Left renal cortex interstitium (tissue), 4 donors: ENCODE measurements around the gene HOXB1. TPM values are rescaled to one million over a fixed set of nuclear protein-coding genes. Genes with fewer than 3 reads are reported as not detected.
A peak's percentile ranks its signal among the peaks of the same experiment; 100 is the strongest.

Experiments
- DNase-seq, 4 donors: peaks; one replicate each; pipeline ENCODE4 v3.0.0-alpha.2; 2013; ENCODE audit warnings: low read depth in 4 of 4, low spot score in 2 of 4, missing footprints in 1 of 4
- polyA plus RNA-seq, 4 donors: library from polyadenylated mRNA; unstranded; fragments of 120-200 nt; gene quantifications; one replicate each; pipeline ENCODE4 v1.2.1, GENCODE V29; 2013; ENCODE audit not compliant: insufficient read length in 4 of 4

HOXB1 gene
- under 1 TPM; 0.17 to 0.58 (median 0.40) TPM for polyA plus RNA-seq

DNA sequence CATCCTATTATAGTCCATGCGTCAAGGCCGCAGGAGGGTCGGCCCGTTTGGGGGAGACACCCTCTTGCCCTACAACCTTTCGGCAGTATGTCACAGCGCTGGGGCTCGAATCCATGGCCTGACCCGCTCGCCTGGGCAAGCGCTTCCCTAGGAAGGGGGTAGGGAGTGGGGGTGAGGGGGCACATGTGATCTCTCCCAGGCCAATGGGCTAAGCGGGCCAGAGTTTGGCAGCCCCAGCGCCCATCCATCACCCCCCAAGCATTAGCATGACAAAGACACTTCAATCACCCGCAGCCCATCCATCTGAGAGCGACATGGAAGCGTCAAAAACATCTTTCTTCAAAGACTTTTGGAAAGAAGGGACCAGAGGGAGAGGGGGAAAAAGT is at the start of gene HOXB1:
HOXB1 (minus strand) TSS at position 125 of the 386 bp plus-strand sequence; CDS start at position 18, 107 bp downstream.
- no peak for DNase-seq

DNA sequence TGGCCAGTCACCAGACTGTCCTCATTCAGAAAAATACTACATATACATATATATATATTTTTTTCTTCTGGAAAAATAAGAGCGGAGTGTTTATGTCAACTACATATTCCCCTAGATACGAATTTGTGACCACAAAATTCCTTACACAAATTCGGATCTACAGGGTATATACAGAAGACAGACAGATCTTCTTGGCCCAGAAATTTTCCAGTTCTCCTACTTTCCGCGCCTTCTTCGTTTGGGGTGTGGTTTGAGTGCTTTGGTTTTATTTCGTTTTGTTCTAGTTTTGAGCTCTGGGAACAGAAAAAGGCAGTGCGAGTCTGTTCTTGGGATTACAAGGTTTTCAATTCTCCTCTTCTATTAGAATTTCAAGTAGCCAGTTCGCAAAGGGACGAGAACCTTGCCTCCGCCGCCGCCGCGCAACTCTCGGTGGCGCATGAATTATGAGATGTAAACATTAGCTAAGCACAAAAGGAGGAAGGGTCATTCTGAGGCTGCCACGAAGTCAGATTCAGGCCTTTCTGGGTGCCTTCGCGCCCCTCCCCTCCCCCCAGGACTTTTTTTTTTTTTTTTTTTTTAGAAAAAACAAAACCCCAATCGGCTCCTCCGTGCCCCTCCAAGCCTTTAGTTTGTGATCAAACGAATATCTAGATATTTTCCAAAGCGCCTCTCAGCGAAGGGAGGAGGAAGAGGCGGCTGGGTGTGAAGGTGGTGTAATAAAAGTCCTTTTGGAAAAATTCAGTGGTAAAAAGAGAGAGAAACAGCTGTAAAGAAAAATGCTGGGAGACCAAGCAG is 49.1 kb upstream of the HOXB1 start:
- no peak for DNase-seq

DNA sequence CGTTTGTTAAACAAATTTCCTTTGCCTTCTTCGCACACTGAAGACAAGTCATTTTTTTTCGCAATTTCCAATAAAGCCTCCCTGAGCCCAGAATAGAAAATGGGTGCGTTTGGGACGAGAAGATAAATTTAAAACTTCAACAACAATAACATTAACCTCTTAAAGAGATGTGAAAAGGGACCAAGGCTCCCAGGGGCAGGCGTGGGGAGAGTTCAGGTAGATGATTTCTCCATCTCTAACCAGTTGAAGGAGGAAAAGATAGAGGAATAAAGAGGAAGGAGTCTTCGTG is 48.6 kb upstream of the HOXB1 start:
- DNase-seq: no peak

DNA sequence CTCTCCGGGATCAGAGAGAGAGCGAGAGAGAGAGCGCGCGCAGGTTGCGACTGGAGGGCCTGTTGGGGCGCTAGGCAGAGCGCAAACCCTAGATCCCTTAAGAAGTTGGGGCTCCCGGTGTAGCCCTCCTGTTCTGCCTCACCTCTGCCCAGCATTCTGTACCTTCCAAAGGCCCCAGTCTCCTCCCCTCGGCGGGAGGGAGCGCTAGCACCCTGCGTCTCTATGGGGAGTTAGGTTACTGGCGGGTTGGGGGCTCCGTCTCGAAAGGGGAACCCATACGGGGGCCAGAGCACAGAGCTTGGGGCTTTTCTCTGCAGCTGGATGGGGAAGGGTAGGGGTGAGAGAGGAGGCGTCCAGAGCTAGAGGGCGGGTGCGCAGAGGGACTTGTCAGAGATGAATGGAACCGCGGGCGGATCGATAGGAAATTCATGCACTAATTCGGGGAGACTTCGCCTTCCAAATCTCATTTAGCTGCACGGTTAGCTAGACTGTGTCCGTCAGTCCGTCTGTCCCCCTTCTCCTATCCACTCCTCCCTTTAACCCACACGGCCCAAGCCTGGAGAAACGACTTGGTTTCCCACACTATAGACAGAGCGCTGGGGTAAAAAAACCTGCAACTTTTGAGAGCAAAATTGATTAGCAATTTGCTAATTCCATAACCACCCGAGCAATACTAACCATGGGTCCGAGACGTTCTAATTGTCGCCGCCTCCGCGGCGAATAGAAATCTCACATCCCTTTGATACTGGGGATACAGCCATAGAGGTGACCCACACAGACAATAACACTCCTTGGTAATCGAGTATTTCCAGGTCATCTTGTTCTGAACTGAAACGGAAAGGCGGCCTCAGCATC is 48.0 kb upstream of the HOXB1 start:
- no peak for DNase-seq

DNA sequence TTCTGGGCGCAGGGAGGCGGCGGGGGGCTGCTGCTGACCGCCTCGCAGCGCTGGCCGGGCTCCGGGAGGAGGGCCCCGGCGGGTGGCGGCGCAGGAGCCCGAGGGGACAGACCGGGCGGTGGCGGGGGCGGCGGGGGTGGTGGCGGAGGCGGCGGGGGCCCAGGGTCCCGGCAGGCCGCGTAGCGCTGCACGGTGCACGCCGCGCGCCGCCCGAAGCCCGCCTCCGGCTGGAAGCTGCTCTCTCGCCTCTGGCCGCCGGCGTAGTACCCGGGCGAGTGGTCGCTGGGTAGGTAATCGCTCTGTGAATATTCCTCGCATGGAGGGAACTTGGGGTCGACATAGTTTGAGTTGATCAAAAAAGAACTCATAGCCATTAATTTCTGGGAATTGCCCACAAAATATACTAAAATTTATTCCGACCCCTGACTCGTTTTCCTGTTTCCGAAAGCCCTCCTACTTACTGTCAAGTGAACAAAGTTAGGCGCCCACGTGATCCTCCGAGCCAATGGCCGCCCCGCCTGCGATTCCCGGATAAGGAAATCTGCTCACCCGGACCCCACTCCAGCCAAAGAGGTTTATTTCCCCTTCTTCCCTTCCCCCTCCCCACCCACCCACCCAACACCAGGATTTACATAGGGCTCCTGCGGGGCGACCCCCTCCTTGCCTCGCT is 47.3 kb upstream of the HOXB1 start, which contains the start of gene HOXB4:
HOXB4 (minus strand) TSS at position 405 of the 670 bp plus-strand sequence; CDS start at position 374, 31 bp downstream.
- no peak for DNase-seq

DNA sequence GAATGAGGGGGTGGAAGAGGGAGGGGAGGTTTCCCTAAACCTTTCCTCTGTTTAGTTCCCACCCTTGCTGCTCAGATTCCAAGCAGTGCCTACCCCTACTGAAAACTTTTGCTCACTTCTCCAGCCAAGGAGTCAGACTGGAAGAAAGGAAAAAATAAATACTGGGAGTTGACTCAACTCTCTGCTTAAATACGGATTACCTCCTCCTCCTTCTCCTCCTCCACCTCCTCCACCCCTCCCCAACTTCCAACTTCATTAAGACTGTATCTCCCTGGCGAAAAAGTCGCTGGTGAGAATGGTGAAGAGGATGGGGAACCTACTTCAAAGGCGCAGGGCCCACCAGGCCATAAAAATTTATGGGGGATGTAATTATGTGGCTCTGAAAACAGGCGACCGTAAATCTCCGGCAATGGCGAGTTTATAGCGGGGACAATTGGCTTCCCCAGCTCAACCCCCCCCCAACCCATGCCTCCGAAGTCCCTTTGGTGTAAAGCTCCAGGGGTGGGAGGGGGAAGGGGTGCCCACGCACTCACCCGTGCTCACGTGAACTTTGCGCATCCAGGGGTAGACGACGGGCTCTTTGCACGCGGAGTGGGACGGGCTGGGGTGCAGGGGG is 46.6 kb upstream of the HOXB1 start:
- peak in 2 of 4 donors; percentile 92 to 95 for DNase-seq

DNA sequence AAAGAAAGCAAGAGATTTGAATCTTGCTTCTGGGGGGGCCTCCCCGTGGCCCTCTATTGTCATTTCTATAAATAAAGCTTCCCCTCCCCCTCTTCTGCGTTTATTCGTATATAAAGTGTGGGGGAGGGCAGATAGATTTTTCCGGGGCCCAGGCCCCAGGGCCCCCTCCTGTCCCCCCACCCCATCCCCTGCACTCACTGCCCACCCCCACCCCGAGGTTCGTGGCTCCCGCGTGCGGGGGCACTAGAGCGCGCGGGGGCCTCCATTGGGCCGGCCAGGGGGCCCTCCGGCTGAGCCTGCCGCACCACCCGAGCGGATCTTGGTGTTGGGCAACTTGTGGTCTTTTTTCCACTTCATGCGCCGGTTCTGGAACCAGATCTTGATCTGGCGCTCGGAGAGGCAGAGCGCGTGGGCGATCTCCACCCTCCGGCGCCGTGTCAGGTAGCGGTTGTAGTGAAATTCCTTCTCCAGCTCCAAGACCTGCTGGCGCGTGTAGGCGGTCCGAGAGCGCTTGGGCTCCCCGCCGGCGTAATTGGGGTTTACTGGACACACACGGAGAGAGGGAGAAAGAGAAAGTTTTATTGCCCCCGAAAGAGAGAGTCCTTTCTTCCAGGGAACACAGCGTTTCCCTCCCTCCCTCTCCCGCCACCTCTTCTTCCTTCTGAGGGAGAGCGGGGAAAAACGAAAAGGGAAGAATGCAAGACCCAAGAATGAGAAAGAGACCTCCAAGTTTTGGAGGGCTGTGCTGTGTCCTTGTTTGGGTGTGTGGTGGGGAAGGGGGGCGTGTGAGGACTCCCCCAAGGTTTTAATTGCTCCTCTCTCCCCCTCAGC is 45.9 kb upstream of the HOXB1 start:
- DNase-seq: no peak

DNA sequence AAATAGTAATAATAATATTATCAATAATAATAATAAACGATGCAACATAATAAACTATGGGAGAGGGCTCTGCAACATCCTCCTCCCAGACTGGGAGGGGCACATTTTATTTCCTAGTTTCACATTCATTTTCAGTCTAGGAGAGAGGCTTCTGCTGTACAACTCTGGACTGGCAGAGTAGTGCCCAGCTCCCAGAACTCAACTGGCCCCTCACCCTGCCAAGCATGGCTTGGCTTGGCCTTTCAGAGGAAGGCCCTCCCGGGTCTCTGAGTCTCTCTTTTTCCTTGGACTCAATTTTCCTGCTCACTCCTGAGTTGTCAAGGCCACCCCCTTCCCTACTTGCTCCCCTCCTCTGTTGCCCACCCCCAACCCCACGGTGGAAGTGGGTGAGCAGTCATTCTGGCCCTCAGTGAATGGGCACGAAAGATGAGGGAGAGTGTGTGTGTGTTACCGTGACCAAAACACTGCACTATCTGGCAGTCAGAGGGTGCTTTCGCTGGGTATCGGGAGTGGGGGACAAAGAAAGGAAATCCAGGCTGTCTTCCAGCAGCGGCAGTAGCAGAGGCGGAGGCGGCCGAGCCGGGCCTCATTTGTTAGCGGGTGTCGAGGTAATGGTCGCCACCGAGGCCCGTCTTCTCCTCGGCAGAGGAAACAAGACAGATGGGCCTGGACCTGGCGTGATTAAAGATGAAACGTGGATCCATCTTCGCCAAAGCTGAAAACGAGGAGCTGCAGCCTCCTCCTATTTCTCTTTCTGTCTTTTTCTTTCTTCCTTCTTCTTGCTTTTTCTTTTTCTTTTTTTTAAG is 45.1 kb upstream of the HOXB1 start:
- DNase-seq: no peak

DNA sequence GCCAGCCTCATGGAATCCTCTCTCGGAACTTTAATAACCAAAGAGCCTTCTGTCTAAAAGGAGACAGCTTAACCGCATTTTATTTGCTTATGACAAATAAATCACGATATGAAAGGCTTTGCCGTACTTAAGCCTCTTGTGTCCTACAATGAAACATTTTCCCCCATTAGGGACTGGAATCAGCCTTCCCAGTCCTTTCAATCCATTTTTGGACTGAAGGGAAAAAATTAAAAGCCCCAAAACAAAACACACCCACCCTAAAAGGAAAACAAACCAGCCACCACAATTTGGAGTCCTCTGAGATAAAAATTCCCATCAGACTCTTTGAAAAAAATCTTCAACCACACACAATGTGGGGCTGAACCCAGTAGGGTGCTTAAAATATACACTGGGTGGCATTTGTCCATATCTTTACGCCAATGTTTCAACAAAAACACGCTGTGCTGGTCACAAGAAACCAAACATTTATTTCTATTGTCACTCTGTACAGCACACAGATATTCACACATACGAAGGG is 44.3 kb upstream of the HOXB1 start:
- no peak for DNase-seq

DNA sequence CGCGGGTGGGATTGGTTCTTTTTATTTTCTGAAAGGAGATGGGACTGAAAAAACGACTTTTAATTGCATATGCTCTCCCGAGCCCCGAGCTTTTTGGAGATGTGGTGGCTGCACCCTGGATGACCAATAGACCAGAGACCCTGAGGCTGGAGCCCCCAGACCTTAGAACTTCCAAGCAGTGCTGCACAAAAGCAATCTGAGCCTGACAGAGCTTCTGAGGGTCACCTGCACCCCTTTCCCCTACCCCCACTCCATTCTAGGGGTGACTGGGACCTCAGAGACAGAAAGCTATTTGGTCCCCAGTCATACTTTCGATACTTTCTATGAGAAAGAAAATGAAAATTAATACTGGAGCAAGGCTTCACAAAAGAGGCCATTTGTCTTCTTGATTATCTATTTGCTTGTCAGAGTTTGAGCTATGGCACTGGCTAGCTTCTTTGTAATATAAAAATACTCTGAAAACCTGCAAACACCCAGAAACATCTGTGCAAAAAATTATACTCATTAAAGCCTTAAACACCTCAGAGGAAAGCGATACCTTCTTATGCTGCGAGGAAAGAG is 43.8 kb upstream of the HOXB1 start:
- no peak for DNase-seq

DNA sequence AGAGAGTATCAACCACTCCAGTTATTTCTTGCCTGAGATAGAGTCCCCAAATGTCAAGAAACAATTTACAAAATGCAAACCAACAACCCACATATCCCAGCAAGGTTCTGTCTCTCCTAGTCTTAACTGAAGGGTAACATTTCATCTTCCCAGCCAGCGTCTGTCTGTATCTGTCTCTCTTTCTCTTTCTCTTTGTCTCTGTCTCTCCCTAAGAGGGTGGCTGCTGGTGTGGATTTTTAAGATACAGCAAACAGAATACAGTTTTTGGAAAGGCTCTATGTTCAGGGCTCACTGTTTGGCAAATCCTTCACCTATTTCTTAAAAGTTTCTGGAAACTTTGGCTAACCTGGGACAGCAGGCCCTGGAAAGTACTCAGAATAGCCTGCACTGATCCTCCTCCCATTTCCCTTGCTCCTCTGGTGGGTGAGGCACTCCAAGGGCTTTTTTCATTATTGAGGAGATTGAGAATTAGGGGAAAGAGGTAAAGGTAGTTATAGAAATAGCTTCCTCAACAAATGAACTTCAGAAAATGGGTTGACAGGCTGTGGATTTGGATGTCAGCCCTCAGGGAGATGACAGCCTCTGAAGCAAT is 41.1 kb upstream of the HOXB1 start:
- no peak for DNase-seq

DNA sequence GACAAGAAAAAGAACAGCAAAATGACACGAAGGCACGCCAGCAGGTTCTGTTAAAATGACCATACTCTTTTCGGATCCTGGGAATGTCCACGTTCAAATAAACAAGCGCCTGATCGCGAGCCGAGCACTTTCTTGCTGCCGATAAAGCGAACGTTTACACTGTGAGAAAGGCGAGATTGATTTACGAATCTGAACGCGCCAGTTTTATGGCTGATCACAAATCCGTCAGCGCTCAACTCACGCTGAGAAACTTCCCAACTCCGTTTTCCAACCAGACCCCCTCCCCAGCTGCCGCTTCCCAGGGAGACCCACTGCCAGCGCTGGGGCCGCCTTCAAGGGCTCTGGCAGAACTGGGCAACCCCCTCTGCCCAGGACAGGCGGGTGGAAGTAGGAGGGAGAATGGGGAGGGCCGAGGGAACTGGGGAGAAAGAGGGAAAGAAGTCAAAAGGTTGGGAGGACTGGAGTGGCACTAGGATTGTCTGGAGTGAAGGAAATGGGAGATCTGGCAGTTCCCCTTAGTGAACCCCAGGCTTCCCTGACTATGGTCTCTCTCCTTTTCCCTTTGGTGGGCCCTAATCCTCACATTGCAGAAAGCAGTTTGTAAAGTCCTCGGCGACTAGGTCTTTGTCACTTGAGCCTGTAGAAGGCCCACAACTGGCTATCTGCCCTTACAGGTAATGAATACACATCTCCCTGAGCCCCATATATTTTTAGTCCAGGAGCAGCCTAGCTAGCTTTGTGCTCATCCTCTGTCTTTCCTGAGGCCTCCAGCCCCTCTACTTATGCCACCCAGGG is 40.4 kb upstream of the HOXB1 start:
- no peak for DNase-seq

DNA sequence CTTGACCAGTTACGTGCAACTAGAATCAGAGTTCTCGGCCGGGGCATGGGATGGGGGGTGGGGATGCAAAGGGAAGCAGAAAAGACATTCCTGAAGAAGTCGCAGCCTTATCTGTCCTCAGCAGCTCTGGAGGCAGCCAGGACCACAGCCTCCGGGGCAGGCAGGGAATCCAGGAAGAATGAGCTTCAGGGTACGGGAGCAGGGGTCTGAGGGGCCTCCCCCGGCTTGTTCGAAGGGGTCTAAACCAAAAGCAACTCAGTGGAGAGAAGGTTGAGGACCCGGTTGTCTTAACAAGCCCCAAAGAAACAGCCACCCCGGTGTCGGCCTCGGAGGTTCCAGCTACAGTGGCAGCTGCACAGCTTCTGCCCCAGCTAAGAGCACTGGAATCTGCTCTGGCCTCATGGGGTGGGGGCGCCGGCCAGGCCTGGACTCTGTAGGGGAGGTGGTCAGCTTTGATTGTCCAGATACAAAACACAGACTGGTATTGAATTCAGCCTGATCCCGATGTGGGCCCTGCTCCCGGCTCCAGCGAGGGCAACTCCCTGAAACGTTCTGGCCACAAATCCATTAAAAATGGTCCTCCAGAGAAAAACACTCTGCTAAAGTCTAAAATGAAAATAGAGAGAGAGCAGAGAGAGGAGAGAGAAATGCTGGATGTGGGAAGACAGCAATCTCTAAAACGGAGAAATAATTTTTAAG is 39.7 kb upstream of the HOXB1 start:
- no peak for DNase-seq

DNA sequence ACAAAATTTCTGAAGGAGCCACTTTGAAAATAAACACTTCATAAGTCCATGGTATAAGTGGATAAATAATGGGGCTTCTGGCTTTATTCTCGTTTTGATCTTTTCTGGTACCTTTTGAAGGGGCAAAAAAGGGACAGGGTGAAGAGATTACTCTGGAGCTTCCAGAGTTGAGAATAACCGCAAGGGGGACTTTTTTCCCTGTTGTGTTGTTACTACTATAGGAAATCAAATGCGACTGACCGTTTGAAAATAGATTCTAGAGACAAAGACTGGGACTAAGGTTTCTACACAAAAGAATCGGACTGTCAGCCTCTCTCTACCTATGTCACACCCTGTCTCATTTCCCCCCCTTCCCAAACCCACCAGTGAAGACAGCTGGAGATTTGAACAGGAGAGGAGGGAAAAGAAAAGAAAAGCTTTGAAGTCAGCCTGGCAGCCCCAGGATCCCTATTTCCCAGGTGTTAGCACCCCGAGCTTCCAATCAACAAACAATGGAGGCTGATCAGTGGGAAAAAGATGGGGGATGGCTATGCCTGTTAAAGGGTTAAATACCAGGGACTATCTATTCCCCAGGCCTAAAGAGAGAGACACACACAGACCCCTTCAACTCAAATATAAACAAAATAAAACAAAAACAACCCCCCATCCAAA is 39.0 kb upstream of the HOXB1 start:
- no peak for DNase-seq

DNA sequence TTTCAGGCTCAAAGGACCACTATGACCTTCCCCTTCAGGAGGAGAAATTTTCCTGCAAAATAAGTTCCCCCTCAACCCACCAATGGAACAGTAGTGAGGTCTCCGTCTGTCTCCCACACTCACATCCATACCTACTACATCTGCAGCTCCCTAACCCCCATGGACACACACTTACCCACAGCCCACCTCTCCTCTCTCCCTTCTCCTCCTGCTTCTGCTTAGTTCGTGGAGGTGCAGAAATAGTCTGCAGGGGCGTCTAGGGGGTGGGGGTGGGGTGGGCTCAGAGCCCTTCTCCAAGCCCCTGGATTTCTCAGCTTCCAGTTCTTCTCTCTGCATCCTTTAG is 38.4 kb upstream of the HOXB1 start:
- no peak for DNase-seq

DNA sequence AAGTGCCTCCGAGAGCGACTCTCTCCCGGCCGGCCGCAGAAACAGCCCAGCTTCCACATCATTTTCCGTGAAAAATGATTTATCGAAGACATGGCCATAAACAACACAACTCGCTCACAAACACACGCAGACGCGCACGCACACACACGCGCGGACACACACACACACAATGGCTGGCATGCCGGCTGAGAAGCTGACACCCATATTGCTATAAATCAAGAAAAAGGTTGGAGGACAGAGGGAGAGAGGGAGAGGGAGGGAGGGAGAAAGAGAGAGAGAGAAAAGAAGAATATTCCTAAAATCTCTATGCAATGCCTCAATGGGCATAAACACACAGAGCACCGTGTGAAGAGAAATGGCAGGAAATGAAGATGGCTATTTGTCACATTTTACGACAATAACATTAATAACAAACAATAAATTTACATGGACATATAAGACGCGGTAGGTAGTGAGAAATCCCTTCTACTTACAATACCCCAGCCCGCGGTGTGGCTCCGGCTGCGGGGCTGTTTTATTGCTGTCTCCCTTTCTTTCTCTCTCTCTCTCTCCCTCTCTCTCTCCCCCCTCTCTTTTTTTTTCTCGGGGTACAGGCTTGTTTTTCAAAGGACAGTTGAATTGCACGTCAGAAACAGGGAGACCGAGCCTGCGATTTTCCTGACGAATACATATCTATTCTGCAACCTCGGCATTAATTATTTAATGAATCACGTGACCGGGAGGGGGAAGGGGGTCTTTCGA is 37.9 kb upstream of the HOXB1 start:
- no peak for DNase-seq
